Keratinocyte (primary cell): ENCODE results near the gene HSD11B2. TPM values are rescaled to one million over a fixed set of nuclear protein-coding genes. Genes with fewer than 3 reads are reported as not detected.

Source experiments
- DNase-seq: peaks from one replicate; pipeline ENCODE4 v3.0.0-alpha.2; 2011; ENCODE audit warnings: low read depth, missing footprints, low spot score
- FAIRE-seq: peaks from 2 replicates; lab custom pipeline; 2011; peaks lifted over from hg19 to GRCh38; lab: Jason Lieb, UNC
- H2AFZ ChIP-seq: 2 replicates; pipeline ENCODE4 v1.6.0; 2012; ENCODE audit warnings: low read length, control low read depth, inconsistent platforms; ENCODE audit not compliant: control insufficient read depth
- H3K27ac ChIP-seq: 2 replicates; pipeline ENCODE4 v1.5.1; 2011; ENCODE audit warnings: low read length; ENCODE audit not compliant: control insufficient read depth, insufficient read depth
- H3K27me3 ChIP-seq: 3 replicates; pipeline ENCODE4 v1.6.0; 2011; ENCODE audit warnings: low read length; ENCODE audit not compliant: control insufficient read depth, insufficient read depth; ENCODE audit errors: extremely low read depth
- H3K36me3 ChIP-seq, 2 experiments: 2 replicates in 1 of 2; 3 replicates in 1 of 2; pipeline ENCODE4 v1.5.1; 2011; ENCODE audit warnings: low read length in 2 of 2, mild to moderate bottlenecking in 1 of 2; ENCODE audit not compliant: control insufficient read depth in 2 of 2, insufficient read depth in 2 of 2; ENCODE audit errors: extremely low read depth in 1 of 2
- H3K4me1 ChIP-seq: 3 replicates; pipeline ENCODE4 v1.5.1; 2011; ENCODE audit warnings: low read length; ENCODE audit not compliant: control insufficient read depth, insufficient read depth; ENCODE audit errors: extremely low read depth
- H3K4me2 ChIP-seq: 3 replicates; pipeline ENCODE4 v1.6.0; 2011; ENCODE audit warnings: low read depth, low read length; ENCODE audit not compliant: control insufficient read depth, insufficient read depth; ENCODE audit errors: extremely low read depth
- H3K4me3 ChIP-seq, 3 experiments: fragments of 200-600 bp in 1 of 3; sonication (generic) in 1 of 3; 2 replicates in 2 of 3; 3 replicates in 1 of 3; pipeline ENCODE4 v1.5.1; 2011 to 2016; ENCODE audit warnings: low read length in 3 of 3, mild to moderate bottlenecking in 3 of 3, control low read depth in 2 of 3, inconsistent platforms in 1 of 3, low read depth in 1 of 3, mixed read lengths in 1 of 3, mixed run types in 1 of 3, moderate library complexity in 1 of 3; ENCODE audit not compliant: control insufficient read depth in 2 of 3, insufficient read depth in 2 of 3; ENCODE audit errors: extremely low read depth in 1 of 3
- H3K79me2 ChIP-seq: 2 replicates; pipeline ENCODE4 v1.6.0; 2012; ENCODE audit warnings: low read length; ENCODE audit not compliant: control insufficient read depth, insufficient read depth
- H3K9ac ChIP-seq: 3 replicates; pipeline ENCODE4 v1.6.0; 2011; ENCODE audit warnings: low read length; ENCODE audit not compliant: control insufficient read depth, insufficient read depth; ENCODE audit errors: extremely low read depth
- H3K9me1 ChIP-seq: 3 replicates; pipeline ENCODE4 v1.6.0; 2011; ENCODE audit warnings: low read length; ENCODE audit not compliant: control insufficient read depth, insufficient read depth; ENCODE audit errors: extremely low read depth
- H3K9me3 ChIP-seq: 2 replicates; pipeline ENCODE4 v1.5.1; 2012; ENCODE audit warnings: low read depth, low read length; ENCODE audit not compliant: control insufficient read depth
- H4K20me1 ChIP-seq: 3 replicates; pipeline ENCODE4 v1.6.0; 2011; ENCODE audit warnings: low read length; ENCODE audit not compliant: control insufficient read depth, insufficient read depth; ENCODE audit errors: extremely low read depth
- EZH2 ChIP-seq: IDR thresholded peaks from one replicate; pipeline ENCODE4 v1.6.1; 2012; ENCODE audit warnings: inconsistent platforms, mild to moderate bottlenecking, low read length, moderate library complexity
- dilution Hi-C: fragments of 300-500 bp; cut with MboI; formaldehyde crosslinking; loops from one replicate; pipeline ENCODE4 v1.7.0; 2020; ENCODE audit warnings: low sequenced_read_pairs; ENCODE audit not compliant: extremely low pct_ligation_motif_present
- polyA plus RNA-seq, 5 experiments: library from polyadenylated mRNA; depleted of rRNA in 3 of 5; stranded (reverse) in 3 of 5; stranded (forward) in 1 of 5; unstranded in 1 of 5; fragments of >200 nt; gene quantifications; 1 replicate in 1 of 5; 2 replicates in 3 of 5; 3 replicates in 1 of 5; pipeline versions ENCODE4 v1.2.1 to v1.2.3, GENCODE V29; 2011 to 2012; ENCODE audit warnings: missing spikeins in 2 of 5, low read depth in 1 of 5, low replicate concordance in 1 of 5
- TF ChIP-seq, protein P1 (sequence below), 3 experiments: IDR thresholded peaks in 1 of 3; conservative IDR thresholded peaks in 1 of 3; optimal IDR thresholded peaks in 1 of 3; 2 replicates in 2 of 3; 3 replicates in 1 of 3; pipeline versions ENCODE3 to v1.5.1; 2011; ENCODE audit warnings: low read length in 3 of 3, mild to moderate bottlenecking in 3 of 3, moderate library complexity in 2 of 3, control low read depth in 1 of 3, inconsistent platforms in 1 of 3; ENCODE audit not compliant: insufficient read depth in 2 of 3; ENCODE audit errors: extremely low read depth in 1 of 3

HSD11B2 gene
- polyA plus RNA-seq, 1 donor (not counting 4 experiments of a cell fraction or from before 2014, with no cell fraction given) = 0.93 TPM

DNA sequence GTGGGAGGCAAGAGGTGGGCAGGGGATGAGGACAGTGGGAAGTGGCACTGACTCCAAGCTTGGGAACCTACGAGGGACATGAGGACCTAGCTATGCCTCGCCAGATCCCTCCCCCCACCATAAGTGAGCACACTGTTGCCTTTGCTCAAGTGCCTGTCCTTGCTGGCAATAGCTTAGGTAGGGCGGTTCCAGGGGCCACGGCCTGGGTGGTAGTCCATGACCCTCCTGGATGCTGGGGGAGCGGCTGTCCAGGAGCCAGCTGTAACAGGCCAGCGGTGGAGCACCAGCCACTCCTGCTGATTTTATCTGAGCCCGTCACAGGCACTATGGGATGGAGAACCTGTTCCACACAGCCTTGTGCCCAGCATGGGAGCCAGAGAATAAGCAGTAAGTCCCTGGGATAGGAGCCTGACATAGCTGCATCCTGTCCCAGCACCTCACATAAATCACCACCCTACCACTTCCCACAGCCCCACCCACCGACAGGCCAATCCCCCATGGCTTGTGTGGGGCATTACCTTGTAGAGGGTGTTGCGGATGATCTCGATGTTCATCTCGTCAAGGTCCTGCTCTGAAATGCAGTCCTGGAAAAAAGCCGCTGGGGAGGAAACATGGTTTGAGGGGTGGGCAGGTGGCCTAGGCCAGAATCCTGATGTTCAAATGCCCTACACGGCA lies 11.8 kb downstream of the HSD11B2 start:
- no peak for FAIRE-seq

DNA sequence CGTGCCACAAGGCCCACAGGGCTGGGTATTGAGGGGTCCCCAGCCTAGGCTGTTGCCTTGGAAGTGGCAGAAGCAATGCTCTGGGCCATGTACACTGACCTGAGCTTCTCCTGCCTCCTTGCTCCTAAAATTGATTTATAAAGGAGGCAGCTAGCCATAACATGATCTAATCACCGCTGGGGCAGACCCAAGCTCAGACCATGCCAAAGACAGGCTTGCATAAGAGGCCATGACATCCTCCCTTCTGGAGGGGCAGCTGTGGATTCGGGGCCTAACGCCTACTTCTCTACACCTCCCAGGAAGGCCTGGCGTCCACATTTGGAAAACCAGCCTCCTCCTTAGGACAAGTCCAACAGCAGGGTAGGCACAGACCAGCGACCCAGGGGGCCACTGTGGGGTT lies 12.3 kb downstream of the HSD11B2 start:
- Histone ChIP-seq H3K9me1 (no peaks in the 10 kb centered on the region), H2AFZ (no peak overlapping the region), H3K36me3 (peaks cover 13 to 29% of the 10 kb centered on the region in 2 experiments), H3K9me3 (no peaks in the 10 kb centered on the region), H3K4me2 (no peak overlapping the region), H3K27me3 (no peaks in the 10 kb centered on the region), H3K9ac (no peak overlapping the region), H3K79me2 (no peaks in the 10 kb centered on the region), H4K20me1 (peaks cover 3% of the 10 kb centered on the region), H3K27ac (no peak overlapping the region), H3K4me3 (no peak overlapping the region), H3K4me1 (no peaks in the 10 kb centered on the region)
- dilution Hi-C loops = no loop called here
- FAIRE-seq = no peak
- DNase-seq = no peak
- TF ChIP-seq EZH2 = no peak
- TF ChIP-seq, protein P1, sequence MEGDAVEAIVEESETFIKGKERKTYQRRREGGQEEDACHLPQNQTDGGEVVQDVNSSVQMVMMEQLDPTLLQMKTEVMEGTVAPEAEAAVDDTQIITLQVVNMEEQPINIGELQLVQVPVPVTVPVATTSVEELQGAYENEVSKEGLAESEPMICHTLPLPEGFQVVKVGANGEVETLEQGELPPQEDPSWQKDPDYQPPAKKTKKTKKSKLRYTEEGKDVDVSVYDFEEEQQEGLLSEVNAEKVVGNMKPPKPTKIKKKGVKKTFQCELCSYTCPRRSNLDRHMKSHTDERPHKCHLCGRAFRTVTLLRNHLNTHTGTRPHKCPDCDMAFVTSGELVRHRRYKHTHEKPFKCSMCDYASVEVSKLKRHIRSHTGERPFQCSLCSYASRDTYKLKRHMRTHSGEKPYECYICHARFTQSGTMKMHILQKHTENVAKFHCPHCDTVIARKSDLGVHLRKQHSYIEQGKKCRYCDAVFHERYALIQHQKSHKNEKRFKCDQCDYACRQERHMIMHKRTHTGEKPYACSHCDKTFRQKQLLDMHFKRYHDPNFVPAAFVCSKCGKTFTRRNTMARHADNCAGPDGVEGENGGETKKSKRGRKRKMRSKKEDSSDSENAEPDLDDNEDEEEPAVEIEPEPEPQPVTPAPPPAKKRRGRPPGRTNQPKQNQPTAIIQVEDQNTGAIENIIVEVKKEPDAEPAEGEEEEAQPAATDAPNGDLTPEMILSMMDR (optimal IDR thresholded peaks at IDR 0.05 in 1 of 3, IDR thresholded peaks at IDR 0.05 in 1 of 3, conservative IDR thresholded peaks at IDR 0.05 in 1 of 3; ENCODE audit: extremely low read depth in 1 of 3, insufficient read depth in 2 of 3, low read length in 3 of 3) = no peak

More for the DNA sequence above, 11.8 kb downstream of the HSD11B2 start:
- H3K9me3 ChIP-seq = no peaks in the 10 kb centered on the region
- no peak overlapping the region for H3K4me3 ChIP-seq
- no peak overlapping the region for H3K4me2 ChIP-seq
- H3K79me2 ChIP-seq = no peaks in the 10 kb centered on the region
- H2AFZ ChIP-seq = no peak overlapping the region
- H3K9me1 ChIP-seq = no peaks in the 10 kb centered on the region
- H3K27me3 ChIP-seq = no peaks in the 10 kb centered on the region
- dilution Hi-C loops = no loop called here
- H4K20me1 ChIP-seq = peaks cover 2% of the 10 kb centered on the region
- TF ChIP-seq, protein P1 (optimal IDR thresholded peaks at IDR 0.05 in 1 of 3, IDR thresholded peaks at IDR 0.05 in 1 of 3, conservative IDR thresholded peaks at IDR 0.05 in 1 of 3; ENCODE audit: extremely low read depth in 1 of 3, insufficient read depth in 2 of 3, low read length in 3 of 3) = no peak
- no peak for TF ChIP-seq EZH2
- H3K9ac ChIP-seq = no peak overlapping the region
- H3K36me3 ChIP-seq = peaks cover 13 to 31% of the 10 kb centered on the region in 2 experiments
- no peak for DNase-seq
- no peak overlapping the region for H3K27ac ChIP-seq
- H3K4me1 ChIP-seq = no peaks in the 10 kb centered on the region
